Astrocyte (in vitro differentiated cells and primary cell): ENCODE data around the gene LEUTX. TPM values are rescaled to one million over a fixed set of nuclear protein-coding genes. Genes with fewer than 3 reads are reported as not detected.

ENCODE experiments used
- DNase-seq: peaks from one replicate; pipeline ENCODE4 v3.0.0-alpha.2; 2010; ENCODE audit warnings: low read depth
- FAIRE-seq: peaks from 2 replicates; lab custom pipeline; 2011; peaks lifted over from hg19 to GRCh38; lab: Jason Lieb, UNC
- H2AFZ ChIP-seq: 2 replicates; pipeline ENCODE4 v1.6.0; 2012; ENCODE audit warnings: low read depth, low read length, inconsistent platforms
- H3K27ac ChIP-seq: 2 replicates; pipeline ENCODE4 v1.5.1; 2011; ENCODE audit warnings: low read depth, low read length, inconsistent platforms
- H3K27me3 ChIP-seq: 2 replicates; pipeline ENCODE4 v1.6.0; 2011; ENCODE audit warnings: low read length, inconsistent platforms; ENCODE audit not compliant: insufficient read depth
- H3K36me3 ChIP-seq: 2 replicates; pipeline ENCODE4 v1.5.1; 2011; ENCODE audit warnings: low read length, inconsistent platforms; ENCODE audit not compliant: insufficient read depth
- H3K4me1 ChIP-seq: 2 replicates; pipeline ENCODE4 v1.5.1; 2011; ENCODE audit warnings: low read length, inconsistent platforms; ENCODE audit not compliant: insufficient read depth
- H3K4me2 ChIP-seq: 2 replicates; pipeline ENCODE4 v1.6.0; 2012; ENCODE audit warnings: low read length, inconsistent platforms
- H3K4me3 ChIP-seq: 2 replicates; pipeline ENCODE4 v1.5.1; 2011; ENCODE audit warnings: low read depth, mild to moderate bottlenecking, low read length, inconsistent platforms; ENCODE audit not compliant: insufficient read depth
- H3K79me2 ChIP-seq: 2 replicates; pipeline ENCODE4 v1.6.0; 2012; ENCODE audit warnings: mild to moderate bottlenecking, low read length, inconsistent platforms; ENCODE audit not compliant: insufficient read depth
- H3K9ac ChIP-seq: 2 replicates; pipeline ENCODE4 v1.6.0; 2012; ENCODE audit warnings: mild to moderate bottlenecking, low read length, inconsistent platforms
- H3K9me3 ChIP-seq: 2 replicates; pipeline ENCODE4 v1.5.1; 2012; ENCODE audit warnings: low read depth, mild to moderate bottlenecking, low read length, inconsistent platforms; ENCODE audit not compliant: insufficient read depth
- H4K20me1 ChIP-seq: 2 replicates; pipeline ENCODE4 v1.6.0; 2012; ENCODE audit warnings: low read length, inconsistent platforms; ENCODE audit not compliant: insufficient read depth
- H3K27ac Mint-ChIP-seq: one replicate; pipeline ENCODE4 v1.8.0; 2021; ENCODE audit warnings: mild to moderate bottlenecking, mixed read lengths; ENCODE audit not compliant: unreplicated experiment
- H3K27me3 Mint-ChIP-seq: one replicate; pipeline ENCODE4 v1.8.0; 2021; ENCODE audit warnings: low read depth, mixed read lengths; ENCODE audit not compliant: unreplicated experiment
- H3K36me3 Mint-ChIP-seq: one replicate; pipeline ENCODE4 v1.8.0; 2021; ENCODE audit warnings: low read depth, mixed read lengths; ENCODE audit not compliant: unreplicated experiment
- H3K4me1 Mint-ChIP-seq: one replicate; pipeline ENCODE4 v1.8.0; 2021; ENCODE audit warnings: low read depth, mixed read lengths; ENCODE audit not compliant: unreplicated experiment
- H3K4me3 Mint-ChIP-seq: one replicate; pipeline ENCODE4 v1.8.0; 2021; ENCODE audit warnings: mild to moderate bottlenecking, moderate library complexity, mixed read lengths; ENCODE audit not compliant: unreplicated experiment
- H3K9me3 Mint-ChIP-seq: one replicate; pipeline ENCODE4 v1.8.0; 2021; ENCODE audit warnings: mild to moderate bottlenecking, mixed read lengths; ENCODE audit not compliant: unreplicated experiment
- CTCF ChIP-seq: IDR thresholded peaks from 2 replicates; pipeline ENCODE4 v1.5.1; 2011; ENCODE audit warnings: low read depth, mild to moderate bottlenecking, inconsistent platforms, low read length, moderate library complexity; ENCODE audit not compliant: insufficient read depth
- EZH2 ChIP-seq: IDR thresholded peaks from 2 replicates; pipeline ENCODE4 v1.6.1; 2012; ENCODE audit warnings: mild to moderate bottlenecking, low read length, inconsistent platforms; ENCODE audit not compliant: insufficient read depth
- total RNA-seq: library from RNA; stranded (reverse); gene quantifications from 2 replicates; pipeline ENCODE4 v1.2.1, GENCODE V29; 2021

The LEUTX gene
- total RNA-seq, 1 donor from 2014 or later: not detected

- H3K27me3 Mint-ChIP-seq: no peaks in the 10 kb centered on the region
- H3K4me3 Mint-ChIP-seq: no peak overlapping the region
- no peaks in the 10 kb centered on the region for H3K9me3 ChIP-seq
- peaks cover 4% of the 10 kb centered on the region for H4K20me1 ChIP-seq
- no peaks in the 10 kb centered on the region for H3K36me3 Mint-ChIP-seq
- no peak overlapping the region for H3K27ac Mint-ChIP-seq
- no peak overlapping the region for H3K27ac ChIP-seq
- no peaks in the 10 kb centered on the region for H3K36me3 ChIP-seq
- H3K27me3 ChIP-seq: no peaks in the 10 kb centered on the region
- DNase-seq: no peak
- peaks cover 1% of the 10 kb centered on the region for H3K9me3 Mint-ChIP-seq
- H3K4me2 ChIP-seq: no peak overlapping the region
- H3K4me1 ChIP-seq: no peaks in the 10 kb centered on the region
- no peaks in the 10 kb centered on the region for H3K4me1 Mint-ChIP-seq
- H3K9ac ChIP-seq: no peak overlapping the region
- no peaks in the 10 kb centered on the region for H3K79me2 ChIP-seq
- H3K4me3 ChIP-seq: no peak overlapping the region
- no peak for FAIRE-seq
- H2AFZ ChIP-seq: no peak overlapping the region
- TF ChIP-seq CTCF (no peak), EZH2 (no peak)
Measured at GRCh38 chr19:39809368-39809767, 30.7 kb downstream of the LEUTX start.

GRCh38 chr19:39810424-39810823, 31.8 kb downstream of the LEUTX start:
- Histone ChIP-seq H3K79me2 (no peaks in the 10 kb centered on the region), H4K20me1 (peaks cover 4% of the 10 kb centered on the region), H3K4me1 (no peaks in the 10 kb centered on the region), H3K4me2 (no peak overlapping the region), H3K27ac (no peak overlapping the region), H3K36me3 (no peaks in the 10 kb centered on the region), H2AFZ (no peak overlapping the region), H3K9ac (no peak overlapping the region), H3K9me3 (no peaks in the 10 kb centered on the region), H3K4me3 (no peak overlapping the region), H3K27me3 (no peaks in the 10 kb centered on the region)
- no peaks in the 10 kb centered on the region for H3K36me3 Mint-ChIP-seq
- no peak overlapping the region for H3K27ac Mint-ChIP-seq
- FAIRE-seq (no peak), DNase-seq (no peak)
- H3K4me3 Mint-ChIP-seq: no peak overlapping the region
- no peaks in the 10 kb centered on the region for H3K9me3 Mint-ChIP-seq
- H3K4me1 Mint-ChIP-seq: no peaks in the 10 kb centered on the region
- no peak for TF ChIP-seq EZH2
- TF ChIP-seq CTCF: no peak
- H3K27me3 Mint-ChIP-seq: no peaks in the 10 kb centered on the region

- Mint-ChIP-seq H3K27ac (no peak overlapping the region), H3K9me3 (no peaks in the 10 kb centered on the region), H3K36me3 (no peaks in the 10 kb centered on the region), H3K27me3 (no peaks in the 10 kb centered on the region), H3K4me1 (no peaks in the 10 kb centered on the region), H3K4me3 (no peak overlapping the region)
- Histone ChIP-seq H3K36me3 (no peaks in the 10 kb centered on the region), H2AFZ (no peak overlapping the region), H3K9ac (no peak overlapping the region), H3K4me1 (no peaks in the 10 kb centered on the region), H4K20me1 (peaks cover 4% of the 10 kb centered on the region), H3K9me3 (no peaks in the 10 kb centered on the region), H3K27ac (no peak overlapping the region), H3K27me3 (no peaks in the 10 kb centered on the region), H3K4me2 (no peak overlapping the region), H3K4me3 (no peak overlapping the region), H3K79me2 (no peaks in the 10 kb centered on the region)
- FAIRE-seq: no peak
- DNase-seq: no peak
- no peak for TF ChIP-seq EZH2
Measured at GRCh38 chr19:39811064-39811463, 32.4 kb downstream of the LEUTX start.
